Caki2 (cell line): Measurements from ENCODE around the gene CDH15. TPM values are rescaled to one million over a fixed set of nuclear protein-coding genes. Genes with fewer than 3 reads are reported as not detected.
A peak's percentile ranks its signal among the peaks of the same experiment; 100 is the strongest.
"Not testable (repeated sequence)": the region's sequence is repeated elsewhere in the genome, so short reads cannot be mapped to it uniquely, and the experiment has no call there.

ENCODE experiments used
- DNase-seq: peaks from one replicate; pipeline ENCODE4 v3.0.0-alpha.2; 2015; ENCODE audit warnings: low read depth
- in situ Hi-C: cut with HindIII; loops from 2 replicates; pipeline ENCODE4 v1.10.0; 2016; ENCODE audit warnings: low sequenced_read_pairs, low pct_unique_long_range_greater_than_20kb, mixed read lengths
- total RNA-seq: library from RNA; depleted of rRNA; stranded (reverse); fragments of >200 nt; shearing (Covaris generic); gene quantifications from 2 replicates; pipeline ENCODE4 v1.2.3, GENCODE V29; 2014; ENCODE audit warnings: low replicate concordance

CDH15 gene
- total RNA-seq, 1 experiment from 2014 or later: 0.51 TPM

GRCh38 chr16:89178453-89179147 lies 7.1 kb downstream of the CDH15 start:
- DNase-seq: no peak
- in situ Hi-C loops: no loop called here

DNA sequence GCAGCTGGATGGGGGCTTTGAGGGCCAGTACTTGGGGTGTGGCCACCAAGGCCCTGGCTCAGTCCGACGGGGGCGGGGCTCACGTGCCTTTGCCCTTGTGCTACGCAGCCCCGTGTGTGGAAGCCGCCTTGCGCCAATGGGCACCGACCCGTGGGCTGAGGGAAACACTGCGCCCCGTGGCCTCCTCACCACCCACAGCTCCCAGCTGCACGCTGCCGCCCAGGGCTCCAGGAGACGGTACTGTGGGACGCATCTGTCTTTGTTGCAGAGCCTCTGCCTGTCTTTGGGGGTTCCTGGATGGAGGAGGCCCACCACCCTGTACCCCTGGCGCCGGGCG lies 7.6 kb downstream of the CDH15 start:
- DNase-seq: no peak
- in situ Hi-C loops: no loop called here

DNA sequence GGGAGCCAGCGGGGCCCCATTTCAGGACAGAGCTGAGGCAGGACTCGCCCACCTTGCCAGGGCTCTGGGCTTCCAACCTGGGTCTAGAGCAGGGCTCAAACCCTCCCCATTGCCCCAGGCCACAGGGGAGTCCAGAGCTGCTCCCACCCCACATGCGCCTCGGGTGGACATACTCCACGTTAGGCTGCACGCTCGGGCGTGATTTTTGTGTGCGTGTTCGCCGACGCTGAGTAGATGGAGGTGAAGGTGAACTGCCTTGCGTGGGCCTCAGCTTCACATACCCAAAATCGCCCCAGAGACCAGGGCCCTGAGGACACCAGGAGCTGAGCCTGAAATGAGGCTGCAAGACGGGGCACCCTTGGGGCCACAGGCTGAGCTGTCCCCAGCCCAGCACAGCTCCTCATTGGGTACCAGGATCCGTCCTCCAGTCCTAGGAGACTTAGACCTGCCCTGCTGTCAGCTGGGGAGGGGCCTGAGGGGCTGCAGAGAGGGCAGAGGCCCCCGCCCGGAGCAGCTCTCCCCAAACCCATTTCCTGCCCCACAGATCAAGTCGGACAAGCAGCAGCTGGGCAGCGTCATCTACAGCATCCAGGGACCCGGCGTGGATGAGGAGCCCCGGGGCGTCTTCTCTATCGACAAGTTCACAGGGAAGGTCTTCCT lies 8.2 kb downstream of the CDH15 start:
- DNase-seq: no peak
- in situ Hi-C loops: no loop called here

GRCh38 chr16:89183463-89183862 lies 11.9 kb downstream of the CDH15 start:
- DNase-seq: no peak
- in situ Hi-C loops: no loop called here

- in situ Hi-C loops: no loop called here
- no peak for DNase-seq
Measured at GRCh38 chr16:89183975-89184676, 12.6 kb downstream of the CDH15 start.

GRCh38 chr16:89184677-89184932 lies 13.1 kb downstream of the CDH15 start:
- DNase-seq: no peak
- in situ Hi-C loops: no loop called here

- no peak for DNase-seq
- in situ Hi-C loops: no loop called here
Measured at GRCh38 chr16:89184933-89185794, 13.6 kb downstream of the CDH15 start.

GRCh38 chr16:89185887-89186592 lies 14.5 kb downstream of the CDH15 start:
- DNase-seq, in situ Hi-C loops: not testable (repeated sequence)

GRCh38 chr16:89186593-89187031 lies 15.1 kb downstream of the CDH15 start:
- in situ Hi-C loops, DNase-seq: not testable (repeated sequence)

GRCh38 chr16:89187032-89187769 lies 15.7 kb downstream of the CDH15 start:
- peak; percentile 38 for DNase-seq
- in situ Hi-C loops: no loop called here

- DNase-seq: no peak
- in situ Hi-C loops: no loop called here
Measured at GRCh38 chr16:89187770-89188392, 16.3 kb downstream of the CDH15 start.

DNA sequence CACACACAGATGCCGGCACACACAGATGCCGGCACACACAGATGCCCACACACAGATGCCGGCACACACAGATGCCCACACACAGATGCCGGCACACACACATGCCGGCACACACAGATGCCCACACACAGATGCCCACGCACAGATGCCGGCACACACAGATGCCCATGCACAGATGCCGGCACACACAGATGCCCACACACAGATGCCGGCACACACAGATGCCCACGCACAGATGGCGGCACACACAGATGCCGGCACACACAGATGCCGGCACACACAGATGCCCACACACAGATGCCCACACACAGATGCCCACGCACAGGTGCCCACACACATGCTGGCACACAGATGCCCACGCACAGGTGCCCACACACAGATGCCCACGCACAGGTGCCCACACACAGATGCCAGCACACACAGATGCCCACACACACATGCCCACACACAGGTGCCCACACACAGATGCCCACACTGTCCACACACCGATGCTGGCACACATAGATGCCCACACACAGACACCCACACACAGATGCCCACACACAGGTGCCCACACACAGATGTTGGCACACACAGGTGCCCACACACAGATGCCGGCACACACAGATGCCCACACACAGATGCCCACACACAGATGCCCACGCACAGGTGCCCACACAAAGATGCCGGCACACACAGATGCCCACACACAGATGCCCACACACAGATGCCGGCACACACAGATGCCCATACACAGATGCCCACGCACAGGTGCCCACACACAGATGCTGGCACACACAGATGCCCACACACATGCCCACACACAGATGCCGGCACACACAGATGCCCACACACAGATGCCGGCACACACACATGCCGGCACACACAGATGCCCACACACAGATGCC lies 17.2 kb downstream of the CDH15 start:
- DNase-seq, in situ Hi-C loops: not testable (repeated sequence)

- no peak for DNase-seq
- in situ Hi-C loops: no loop called here
Measured at GRCh38 chr16:89189358-89190025, 17.9 kb downstream of the CDH15 start.

DNA sequence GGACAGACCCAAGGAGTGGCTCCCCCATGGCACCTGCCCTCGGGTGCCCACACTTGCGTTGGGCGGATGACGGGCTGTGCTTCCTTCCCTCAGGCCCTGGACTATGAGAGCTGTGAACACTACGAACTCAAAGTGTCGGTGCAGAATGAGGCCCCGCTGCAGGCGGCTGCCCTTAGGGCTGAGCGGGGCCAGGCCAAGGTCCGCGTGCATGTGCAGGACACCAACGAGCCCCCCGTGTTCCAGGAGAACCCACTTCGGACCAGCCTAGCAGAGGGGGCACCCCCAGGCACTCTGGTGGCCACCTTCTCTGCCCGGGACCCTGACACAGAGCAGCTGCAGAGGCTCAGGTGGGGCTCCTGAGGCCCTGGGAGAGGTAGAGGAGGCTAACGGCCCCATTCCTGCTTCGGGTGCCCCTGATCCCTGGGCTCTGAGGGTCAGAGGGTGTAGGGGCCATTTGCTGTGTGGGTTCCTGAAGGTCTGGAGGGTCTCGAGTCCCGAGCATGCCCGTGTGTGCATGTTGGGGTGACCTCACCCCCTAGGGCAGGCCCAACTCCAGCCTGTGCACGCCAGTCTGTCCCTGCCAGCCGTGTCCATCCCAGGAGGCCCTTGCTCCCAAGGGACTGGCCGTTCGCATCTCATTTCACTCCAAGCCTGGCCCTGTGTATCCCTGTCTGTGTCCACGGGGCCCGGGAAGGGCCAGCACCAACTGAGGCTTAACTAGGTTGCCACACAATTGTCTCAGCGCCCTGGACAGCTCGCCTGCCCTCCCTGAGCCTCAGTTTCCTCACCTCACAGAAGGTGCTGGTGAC lies 18.8 kb downstream of the CDH15 start:
- no peak for DNase-seq

More for the DNA sequence above, 18.8 kb downstream of the CDH15 start:
- in situ Hi-C loops: no loop called here
